ENCODE data around the gene MED13L.
A peak's percentile ranks its signal among the peaks of the same experiment; 100 is the strongest.
"Not testable (repeated sequence)": the region's sequence is repeated elsewhere in the genome, so short reads cannot be mapped to it uniquely, and the experiment has no call there.

MED13L gene

DNA sequence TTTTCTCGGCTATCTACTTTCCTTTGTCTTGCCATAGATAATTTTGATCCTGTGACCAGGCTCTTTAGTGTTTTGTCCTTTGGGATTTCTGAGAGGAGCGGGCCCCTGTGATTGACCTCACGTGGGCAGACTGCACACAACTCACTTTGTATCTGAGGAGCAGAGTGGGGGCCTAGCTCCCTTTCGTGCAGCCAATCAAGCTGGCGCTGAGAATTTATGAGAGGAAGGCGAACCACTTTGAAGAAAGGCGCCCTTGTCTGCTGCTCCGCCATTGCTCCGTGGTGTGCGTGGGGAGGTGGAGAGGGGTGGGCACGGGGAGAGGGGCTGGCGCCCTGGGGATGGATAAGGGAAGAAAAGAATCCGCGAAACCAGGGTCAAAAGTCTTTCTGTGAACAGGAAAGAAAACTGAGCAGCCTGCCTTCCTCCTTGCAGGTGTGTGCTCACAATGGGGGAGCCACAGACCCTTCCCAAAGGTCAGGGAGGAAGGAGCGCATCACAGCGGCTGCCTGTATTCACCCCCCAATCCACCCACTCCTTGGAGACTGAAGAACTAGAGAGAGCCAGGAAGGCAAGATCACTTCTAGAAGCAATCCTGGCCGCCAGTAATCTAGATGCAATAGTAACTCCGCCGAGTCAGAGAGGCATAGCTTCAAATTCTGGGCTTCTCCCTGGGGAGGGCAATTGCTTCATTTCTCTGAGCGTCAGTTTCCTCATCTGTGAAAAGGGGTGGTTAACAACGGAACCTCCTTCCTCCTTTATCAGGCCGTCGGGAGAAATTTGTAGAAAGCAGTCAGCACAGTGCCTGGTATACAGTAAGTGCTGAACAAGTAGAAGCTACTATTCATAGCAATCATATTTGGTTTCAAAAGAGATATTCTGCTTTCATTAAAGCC lies 24.9 kb upstream of the MED13L start:
- DNase-seq, result no peak

GRCh38 chr12:116301621-116302020 lies 24.1 kb upstream of the MED13L start:
- no peak for DNase-seq

DNA sequence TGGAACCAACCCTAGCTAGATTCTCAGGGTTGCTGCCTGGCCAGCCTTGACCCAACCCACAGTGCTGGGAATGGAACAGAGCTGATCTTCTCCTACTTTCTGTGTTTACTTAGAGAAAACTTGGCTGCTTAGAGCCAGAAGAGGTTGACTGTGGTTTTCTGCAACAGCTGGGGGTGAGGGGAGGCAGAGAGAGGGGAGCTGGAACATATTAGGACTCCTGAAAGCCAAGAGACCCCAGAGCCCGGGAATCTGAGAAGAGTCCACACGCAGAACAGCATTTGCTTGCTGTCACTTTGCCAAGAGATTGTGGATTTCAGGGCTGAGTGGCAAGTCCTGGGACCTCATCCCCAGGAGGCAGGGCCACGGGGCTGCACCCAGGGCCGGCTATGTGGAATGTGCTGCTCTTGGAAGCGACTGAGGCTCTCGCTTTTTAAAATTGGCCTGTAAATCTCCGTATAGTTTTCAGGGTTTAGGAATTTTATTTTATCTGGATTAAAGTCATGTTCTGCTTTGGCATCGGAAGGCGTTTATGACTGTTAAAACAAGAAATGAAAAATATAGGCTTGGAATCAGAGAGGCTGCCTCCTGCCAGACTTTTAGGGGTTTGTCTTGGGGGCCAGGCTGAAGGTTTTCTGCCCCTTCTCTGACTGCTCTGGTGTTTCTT lies 22.3 kb upstream of the MED13L start:
- no peak for DNase-seq

DNA sequence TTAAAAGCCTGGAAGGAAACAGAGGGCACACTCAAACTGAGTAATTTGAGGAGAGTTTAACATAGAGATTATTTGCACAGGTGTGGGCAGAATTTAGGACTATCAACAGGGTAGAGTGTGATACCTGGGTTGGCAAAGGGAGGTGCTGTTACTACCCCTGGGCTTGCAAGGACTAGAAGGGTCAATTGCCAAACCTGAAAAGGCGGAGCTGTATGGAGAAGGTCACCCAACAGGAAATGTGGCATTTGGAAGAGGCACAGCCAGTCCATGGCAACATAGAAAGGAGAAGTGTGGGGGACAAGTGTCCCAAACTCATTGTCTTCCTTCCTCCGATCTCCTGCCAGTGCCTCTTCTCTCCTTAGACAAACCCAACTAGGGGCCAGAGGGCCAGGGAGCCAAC lies 21.6 kb upstream of the MED13L start:
- no peak for DNase-seq

- no peak for DNase-seq
Measured at GRCh38 chr12:116298578-116298977, 21.1 kb upstream of the MED13L start.

- no peak for DNase-seq
Measured at GRCh38 chr12:116297224-116297834, 19.8 kb upstream of the MED13L start.

DNA sequence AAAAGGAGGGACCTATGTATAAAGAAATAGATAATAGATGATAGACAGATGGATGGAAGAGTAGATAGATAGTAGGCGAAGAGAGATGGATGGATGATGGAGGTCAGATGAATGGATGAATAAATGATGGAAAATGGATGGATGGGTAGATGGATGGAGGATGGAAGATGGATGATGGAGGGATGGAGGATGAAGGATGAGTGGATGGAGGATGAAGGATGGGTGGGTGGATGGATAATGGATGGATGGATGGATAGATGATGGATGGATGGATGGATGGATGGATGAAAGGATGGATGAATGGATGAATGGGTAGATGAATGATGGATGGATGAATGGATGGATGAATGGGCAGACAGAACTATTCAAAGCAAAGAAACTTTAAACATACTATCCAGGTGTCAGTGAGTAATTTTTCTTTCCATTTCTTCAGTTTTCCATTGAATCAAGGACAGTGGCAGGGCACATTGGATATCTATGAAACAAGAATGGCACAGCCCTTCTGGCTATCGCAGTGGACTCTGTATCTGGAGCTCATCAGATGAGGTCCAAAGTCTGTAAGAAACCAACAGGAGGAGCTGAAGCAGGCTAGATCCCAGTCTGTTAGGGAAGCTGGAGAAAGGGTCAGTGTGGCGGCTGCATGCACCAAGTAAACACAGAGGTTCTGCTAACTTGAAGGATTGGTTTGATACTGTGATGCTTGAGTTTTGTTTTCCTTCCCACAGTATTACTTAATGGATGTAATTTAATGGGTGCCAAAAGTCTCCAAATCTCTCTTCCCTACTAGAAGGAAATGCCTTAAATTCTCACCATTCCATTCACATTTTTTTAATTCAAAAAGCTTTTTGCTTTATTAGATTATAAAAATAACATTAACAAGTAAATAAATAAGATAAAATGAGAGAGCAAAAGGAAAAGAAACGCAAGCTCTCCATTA lies 18.1 kb upstream of the MED13L start:
- no peak for DNase-seq

- no peak for DNase-seq
Measured at GRCh38 chr12:116294454-116295165, 17.1 kb upstream of the MED13L start.

GRCh38 chr12:116293687-116294453 lies 16.4 kb upstream of the MED13L start:
- no peak for DNase-seq

GRCh38 chr12:116291218-116291617 lies 13.7 kb upstream of the MED13L start:
- DNase-seq, result no peak

DNA sequence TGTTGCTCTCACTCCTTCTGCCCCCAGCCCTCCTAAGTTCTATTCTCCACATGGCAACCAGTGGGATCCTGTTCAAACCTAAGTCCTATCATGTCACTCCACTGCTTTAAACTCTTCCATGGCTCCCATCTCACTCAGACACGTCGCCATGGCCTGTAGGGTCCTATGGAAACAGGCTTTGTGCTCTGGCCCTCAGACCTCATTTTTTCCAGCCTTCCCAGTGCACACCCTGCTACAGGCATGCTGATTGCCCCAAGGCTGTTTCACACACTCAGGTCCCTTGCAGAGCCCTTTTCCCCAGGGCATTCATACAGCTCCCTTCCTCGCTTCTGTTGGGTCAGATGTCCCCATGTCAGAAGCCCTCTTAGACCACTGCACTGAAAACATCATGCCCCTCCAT lies 11.2 kb upstream of the MED13L start:
- no peak for DNase-seq

DNA sequence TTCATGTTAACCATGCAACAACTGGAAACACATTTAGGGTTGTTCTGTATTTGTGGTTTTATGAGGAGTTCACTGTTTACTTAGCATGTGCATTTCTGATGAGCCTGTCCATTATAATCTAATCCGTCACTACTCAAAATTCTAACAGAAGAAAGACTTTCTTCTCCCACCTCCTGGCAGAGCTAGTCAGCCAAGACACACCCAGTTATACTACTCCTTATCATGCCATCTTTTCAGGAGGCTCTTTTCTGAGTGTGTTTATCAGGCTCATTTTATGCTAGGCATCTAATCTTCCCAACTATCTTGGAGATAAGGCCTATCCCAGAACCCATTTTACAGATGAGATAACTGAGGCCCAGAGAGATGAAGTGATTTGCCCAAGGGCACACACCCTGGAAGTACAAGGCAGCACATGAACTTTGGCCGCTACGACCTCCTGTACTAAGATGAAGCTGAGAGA lies 10.4 kb upstream of the MED13L start:
- DNase-seq, result no peak

GRCh38 chr12:116284396-116284795 lies 6.9 kb upstream of the MED13L start:
- DNase-seq, result no peak

DNA sequence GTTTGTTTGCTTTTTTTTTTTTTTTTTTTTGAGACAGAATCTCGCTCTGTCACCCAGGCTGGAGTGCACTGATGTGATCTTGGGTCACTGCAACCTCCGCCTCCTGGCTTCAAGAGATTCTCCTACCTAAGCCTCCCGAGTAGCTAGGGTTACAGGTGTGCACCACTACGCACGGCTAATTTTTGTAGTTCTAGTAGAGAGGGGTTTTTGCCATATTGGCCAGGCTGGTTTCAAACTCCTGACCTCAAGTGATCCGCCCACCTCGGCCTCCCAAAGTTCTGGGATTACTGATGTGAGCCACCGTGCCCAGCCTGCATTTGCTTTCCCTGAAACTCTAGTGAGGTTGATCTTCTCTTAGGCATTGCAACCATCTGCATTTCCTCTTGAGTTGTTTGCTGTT lies 6.4 kb upstream of the MED13L start:
- DNase-seq, result not testable (repeated sequence)

GRCh38 chr12:116282371-116283286 lies 5.1 kb upstream of the MED13L start:
- DNase-seq, result no peak

DNA sequence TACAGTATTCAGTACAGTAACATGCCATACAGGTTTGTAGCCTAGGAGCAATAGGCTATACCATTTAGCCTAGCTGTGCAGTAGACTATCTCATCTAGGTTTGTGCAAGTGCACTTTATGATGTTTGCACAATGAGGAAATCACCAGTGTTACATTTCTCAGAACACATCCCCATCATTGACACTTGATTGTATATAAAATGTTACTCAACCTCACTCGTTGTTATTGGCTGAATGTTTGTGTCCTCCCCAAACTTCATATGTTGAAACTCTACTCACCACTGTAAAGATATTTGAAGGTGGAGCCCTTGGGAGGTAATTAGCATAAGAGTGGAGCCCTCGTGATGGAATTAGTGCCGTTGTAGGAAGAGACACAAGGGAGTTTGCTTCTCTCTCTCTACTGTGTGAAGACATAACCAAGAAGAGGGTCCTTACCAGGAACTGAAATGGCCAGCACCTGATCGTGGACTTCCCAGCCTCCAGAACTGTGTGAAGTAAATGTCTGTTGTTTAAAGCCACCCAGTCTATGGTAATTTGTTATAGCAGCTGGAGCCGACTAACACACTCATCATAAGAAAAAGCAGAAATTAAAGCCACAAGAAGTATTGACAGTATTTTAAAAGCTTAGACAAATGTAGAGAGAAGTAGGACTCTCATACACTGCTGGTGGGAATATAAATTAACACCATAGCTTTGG lies 3.2 kb upstream of the MED13L start:
- no peak for DNase-seq

DNA sequence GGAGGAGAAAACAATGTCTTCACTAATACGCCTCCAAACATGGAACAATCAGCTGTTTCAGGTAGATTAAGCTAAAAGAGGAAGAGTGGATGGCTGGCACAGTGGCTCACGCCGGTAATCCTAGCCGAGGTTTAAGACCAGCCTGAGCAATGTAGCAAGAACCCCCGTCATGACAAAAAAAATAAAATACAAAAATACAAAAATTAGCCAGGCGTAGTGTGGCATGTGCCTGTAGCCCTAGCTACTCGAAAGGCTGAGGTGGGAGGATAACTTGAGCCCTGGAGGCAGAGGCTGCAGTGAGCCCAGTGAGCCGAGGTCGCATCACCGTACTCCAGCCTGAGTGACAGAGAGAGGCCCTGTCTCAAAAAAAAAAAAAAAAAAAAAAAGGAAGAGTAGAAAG lies 1.2 kb upstream of the MED13L start:
- no peak for DNase-seq

GRCh38 chr12:116278279-116278626 lies 760 bp upstream of the MED13L start:
- DNase-seq, result no peak

DNA sequence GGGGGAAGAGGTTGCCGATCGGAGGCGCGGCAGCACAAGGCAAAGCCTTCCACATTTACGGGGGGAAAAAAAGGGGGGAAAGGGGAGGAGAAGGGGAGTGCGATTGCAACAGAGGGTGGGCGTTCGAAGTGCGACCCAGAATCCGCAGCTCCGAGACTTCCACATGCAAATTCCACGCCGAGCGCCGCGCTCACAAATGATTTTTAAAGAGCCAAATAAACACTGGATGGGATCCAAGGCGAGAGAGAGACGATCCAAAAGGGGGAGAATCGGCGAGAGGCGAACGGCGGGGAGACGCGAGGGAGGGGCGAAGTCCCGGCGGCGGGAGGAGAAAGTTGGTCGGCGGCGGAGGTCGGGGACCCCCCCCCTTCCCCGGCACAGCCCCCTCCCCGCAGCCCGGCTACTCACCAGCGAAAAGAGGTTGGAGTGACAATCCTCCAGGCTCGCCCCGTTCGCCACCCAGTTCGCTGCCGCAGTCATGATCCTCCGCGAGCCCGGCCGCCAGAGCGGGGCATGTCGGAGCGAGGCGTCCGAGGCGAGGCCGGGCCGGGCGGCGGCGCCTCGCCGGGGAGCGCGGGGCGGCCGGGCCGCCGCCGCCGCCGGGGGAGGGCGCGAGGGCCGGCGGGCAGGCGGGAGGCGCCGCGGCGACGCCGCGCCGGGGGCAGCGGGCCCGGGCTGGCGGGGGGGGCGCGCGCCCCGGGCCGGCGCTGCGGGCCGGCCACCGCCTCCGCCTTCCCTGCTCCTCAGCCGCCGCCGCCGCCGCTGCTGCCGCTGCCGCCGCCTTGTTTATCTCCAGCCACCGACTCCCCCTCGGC lies 634 bp downstream of the MED13L start:
- peak; percentile 58 for DNase-seq

Data from CD4-positive, alpha-beta T cell treated with Interleukin-4 for 4 hours (primary cell).